Smooth muscle cell (in vitro differentiated cells): ENCODE measurements around the gene TM9SF3. TPM values are rescaled to one million over a fixed set of nuclear protein-coding genes. Genes with fewer than 3 reads are reported as not detected.

Experiments used
- DNase-seq: peaks from one replicate; lab custom pipeline; 2025; ENCODE audit not compliant: unreplicated experiment; lab: John Stamatoyannopoulos, UW
- H2AFZ ChIP-seq: fragments of 200-600 bp; sonication (generic); 2 replicates; pipeline ENCODE4 v1.6.0; 2016; ENCODE audit warnings: antibody characterized with exemption, low read depth, mild to moderate bottlenecking
- H3F3A ChIP-seq: fragments of 200-600 bp; sonication (generic); 2 replicates; pipeline ENCODE4 v1.6.0; 2017; ENCODE audit warnings: antibody characterized with exemption, low read depth
- H3K27ac ChIP-seq: fragments of 200-600 bp; sonication (generic); 2 replicates; pipeline ENCODE4 v1.5.1; 2016; ENCODE audit warnings: low read depth, mild to moderate bottlenecking
- H3K27me3 ChIP-seq: fragments of 200-600 bp; sonication (generic); 2 replicates; pipeline ENCODE4 v1.6.1; 2016; ENCODE audit warnings: low read depth, mild to moderate bottlenecking
- H3K36me3 ChIP-seq: fragments of 200-600 bp; sonication (generic); 2 replicates; pipeline ENCODE4 v1.5.1; 2016; ENCODE audit warnings: low read depth
- H3K4me1 ChIP-seq: fragments of 200-600 bp; sonication (generic); 2 replicates; pipeline ENCODE4 v1.5.1; 2016; ENCODE audit warnings: low read depth
- H3K4me2 ChIP-seq: fragments of 200-600 bp; sonication (generic); 2 replicates; pipeline ENCODE4 v1.6.0; 2016; ENCODE audit warnings: mild to moderate bottlenecking
- H3K4me3 ChIP-seq: fragments of 200-600 bp; sonication (generic); 2 replicates; pipeline ENCODE4 v1.5.1; 2016; ENCODE audit warnings: mild to moderate bottlenecking
- H3K79me2 ChIP-seq: fragments of 200-600 bp; sonication (generic); 2 replicates; pipeline ENCODE4 v1.6.0; 2016; ENCODE audit warnings: low read depth, mild to moderate bottlenecking
- H3K9ac ChIP-seq: fragments of 200-600 bp; sonication (generic); 2 replicates; pipeline ENCODE4 v1.6.0; 2016; ENCODE audit warnings: low read depth
- H3K9me3 ChIP-seq: fragments of 200-600 bp; sonication (generic); replicated peaks from 2 replicates; pipeline ENCODE4 v1.5.1; 2016; ENCODE audit warnings: low read depth
- H4K20me1 ChIP-seq: fragments of 200-600 bp; sonication (generic); 2 replicates; pipeline ENCODE4 v1.6.0; 2016; ENCODE audit warnings: low read depth
- CTCF ChIP-seq: fragments of 200-600 bp; sonication (generic); IDR thresholded peaks from 2 replicates; pipeline ENCODE4 v1.5.1; 2017; ENCODE audit warnings: borderline replicate concordance, mild to moderate bottlenecking, antibody characterized with exemption; ENCODE audit not compliant: insufficient read depth, poor library complexity, severe bottlenecking
- WGBS: methylation state at CpG from one replicate; pipeline ENCODE4 v1.1.7; 2016; ENCODE audit warnings: low lambda C conversion rate; 5-methylcytosine and 5-hydroxymethylcytosine counted together
- polyA plus RNA-seq: library from polyadenylated mRNA; unstranded; fragments of >200 nt; fragmentation: Nextera tagmentation; extraction: Ambion mirVana; gene quantifications from 2 replicates; pipeline ENCODE4 v1.2.1, GENCODE V29; 2016
- total RNA-seq: library from RNA; depleted of rRNA; stranded (reverse); fragments of >200 nt; gene quantifications from 2 replicates; pipeline ENCODE4 v1.2.3, GENCODE V29; 2014

Gene TM9SF3
- total and polyA plus RNA-seq, 2 experiments from 2014 or later = 126 to 138 TPM

- WGBS = 91% methylated on average over 12 of the region's 12 CpGs
- no peak overlapping the region for H3K4me2 ChIP-seq
- H2AFZ ChIP-seq = no peak overlapping the region
- no peak overlapping the region for H3K4me3 ChIP-seq
- no peaks in the 10 kb centered on the region for H3K9me3 ChIP-seq
- H3K79me2 ChIP-seq = no peaks in the 10 kb centered on the region
- no peaks in the 10 kb centered on the region for H3F3A ChIP-seq
- no peak overlapping the region for H3K27ac ChIP-seq
- no peak for TF ChIP-seq CTCF
- no peaks in the 10 kb centered on the region for H3K4me1 ChIP-seq
- no peaks in the 10 kb centered on the region for H3K36me3 ChIP-seq
- no peak overlapping the region for H3K9ac ChIP-seq
- no peak for DNase-seq
- no peaks in the 10 kb centered on the region for H3K27me3 ChIP-seq
- H4K20me1 ChIP-seq = no peaks in the 10 kb centered on the region
Observed at GRCh38 chr10:96493871-96494525, 92.8 kb downstream of the TM9SF3 start.

GRCh38 chr10:96493254-96493653, 93.6 kb downstream of the TM9SF3 start:
- DNase-seq = no peak
- Histone ChIP-seq H3K9ac (no peak overlapping the region), H2AFZ (no peak overlapping the region), H3K4me1 (no peaks in the 10 kb centered on the region), H3F3A (no peaks in the 10 kb centered on the region), H3K27ac (no peak overlapping the region), H4K20me1 (no peaks in the 10 kb centered on the region), H3K4me2 (no peak overlapping the region), H3K36me3 (no peaks in the 10 kb centered on the region), H3K9me3 (no peaks in the 10 kb centered on the region), H3K4me3 (no peak overlapping the region), H3K27me3 (no peaks in the 10 kb centered on the region), H3K79me2 (no peaks in the 10 kb centered on the region)
- no peak for TF ChIP-seq CTCF
- 89% methylated on average over 2 of the region's 2 CpGs for WGBS

GRCh38 chr10:96491303-96491702, 95.5 kb downstream of the TM9SF3 start:
- no peaks in the 10 kb centered on the region for H3K79me2 ChIP-seq
- no peak overlapping the region for H3K4me3 ChIP-seq
- H3K9me3 ChIP-seq = no peaks in the 10 kb centered on the region
- H3K4me1 ChIP-seq = no peaks in the 10 kb centered on the region
- H3K36me3 ChIP-seq = no peaks in the 10 kb centered on the region
- H3K9ac ChIP-seq = no peak overlapping the region
- H3K4me2 ChIP-seq = no peak overlapping the region
- H3K27me3 ChIP-seq = peaks cover under 1% of the 10 kb centered on the region
- H4K20me1 ChIP-seq = no peaks in the 10 kb centered on the region
- 81% methylated on average over 3 of the region's 3 CpGs for WGBS
- H2AFZ ChIP-seq = no peak overlapping the region
- TF ChIP-seq CTCF = peak; percentile 16
- DNase-seq = no peak
- no peaks in the 10 kb centered on the region for H3F3A ChIP-seq
- H3K27ac ChIP-seq = no peak overlapping the region
